MM.1S (cell line): Measurements from ENCODE around the gene SLC25A34.

ENCODE experiments used
- EZH2 ChIP-seq: fragments of 300-600 bp; sonication (generic); optimal IDR thresholded peaks from 2 replicates; pipeline ENCODE3; 2017; ENCODE audit warnings: low read depth, mild to moderate bottlenecking, antibody characterized with exemption, low read length, mixed read lengths
- TF ChIP-seq, protein P1 (sequence below): fragments of 300-600 bp; sonication (generic); IDR thresholded peaks from 2 replicates; pipeline ENCODE4 v1.5.1; 2016; ENCODE audit warnings: antibody characterized with exemption, low read length, mixed read lengths

DNA sequence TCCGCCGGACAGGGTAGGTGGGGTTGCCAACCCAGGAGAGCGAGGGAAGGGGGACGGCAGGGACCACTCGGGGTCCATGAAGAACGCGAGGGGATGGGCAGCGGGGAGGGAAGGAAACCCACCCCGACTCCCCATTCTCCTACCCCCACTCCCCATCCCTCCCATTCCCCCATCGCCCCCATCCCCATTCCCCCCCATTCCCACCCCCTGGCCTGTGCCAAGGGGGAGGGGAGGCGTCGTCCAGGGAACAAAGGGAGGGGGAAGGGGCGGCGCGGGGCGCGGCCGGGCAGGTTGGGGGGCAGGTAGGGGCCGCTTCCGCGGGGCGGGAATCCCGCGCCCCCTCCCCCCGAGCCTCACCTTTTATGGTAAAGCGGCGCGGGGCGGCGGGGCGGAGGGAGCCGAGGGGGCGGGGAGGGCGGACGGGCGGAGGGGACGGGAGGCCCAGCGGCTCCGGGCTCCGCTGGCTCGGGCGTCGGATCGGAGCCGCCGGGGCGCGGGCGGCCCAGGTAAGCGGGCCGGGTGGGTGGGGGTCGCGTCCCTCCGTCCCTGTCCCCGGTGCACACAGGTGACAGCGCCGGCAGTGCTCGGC lies 22.4 kb downstream of the SLC25A34 start, which contains the start of gene FBLIM1:
- TF ChIP-seq, protein P1, sequence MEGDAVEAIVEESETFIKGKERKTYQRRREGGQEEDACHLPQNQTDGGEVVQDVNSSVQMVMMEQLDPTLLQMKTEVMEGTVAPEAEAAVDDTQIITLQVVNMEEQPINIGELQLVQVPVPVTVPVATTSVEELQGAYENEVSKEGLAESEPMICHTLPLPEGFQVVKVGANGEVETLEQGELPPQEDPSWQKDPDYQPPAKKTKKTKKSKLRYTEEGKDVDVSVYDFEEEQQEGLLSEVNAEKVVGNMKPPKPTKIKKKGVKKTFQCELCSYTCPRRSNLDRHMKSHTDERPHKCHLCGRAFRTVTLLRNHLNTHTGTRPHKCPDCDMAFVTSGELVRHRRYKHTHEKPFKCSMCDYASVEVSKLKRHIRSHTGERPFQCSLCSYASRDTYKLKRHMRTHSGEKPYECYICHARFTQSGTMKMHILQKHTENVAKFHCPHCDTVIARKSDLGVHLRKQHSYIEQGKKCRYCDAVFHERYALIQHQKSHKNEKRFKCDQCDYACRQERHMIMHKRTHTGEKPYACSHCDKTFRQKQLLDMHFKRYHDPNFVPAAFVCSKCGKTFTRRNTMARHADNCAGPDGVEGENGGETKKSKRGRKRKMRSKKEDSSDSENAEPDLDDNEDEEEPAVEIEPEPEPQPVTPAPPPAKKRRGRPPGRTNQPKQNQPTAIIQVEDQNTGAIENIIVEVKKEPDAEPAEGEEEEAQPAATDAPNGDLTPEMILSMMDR, result no peak
- TF ChIP-seq EZH2, result no peak
